ENCODE measurements around the gene PPP6C. TPM values are rescaled to one million over a fixed set of nuclear protein-coding genes. Genes with fewer than 3 reads are reported as not detected.

Gene PPP6C
- total RNA-seq, 1 donor from 2014 or later = 15.0 TPM

Other genes with a start within 250 kb of the PPP6C start
- gene GOLGA1, start 248.7 kb downstream of the PPP6C start, total RNA-seq = 13.5 TPM
- gene SCAI, start 46.3 kb downstream of the PPP6C start, total RNA-seq = 14.3 TPM
- gene RABEPK, start 10.7 kb upstream of the PPP6C start, total RNA-seq = 13.5 TPM
- gene HSPA5, start 51.5 kb upstream of the PPP6C start, total RNA-seq = 89.9 TPM
- gene GAPVD1, start 72.0 kb upstream of the PPP6C start, total RNA-seq = 71.0 TPM

Measured in skin of body (tissue), 1 donor.